SK-N-MC (cell line): ENCODE measurements around the gene LMBR1L.

Experiments used
- EZH2 ChIP-seq: fragments of 200-600 bp; sonication (generic); IDR thresholded peaks from one replicate; pipeline ENCODE4 v1.6.1; 2017; ENCODE audit warnings: antibody characterized with exemption
- POLR2AphosphoS5 ChIP-seq: IDR thresholded peaks from 2 replicates; pipeline ENCODE4 v1.6.1; 2012; ENCODE audit warnings: mild to moderate bottlenecking, low read depth, low read length, borderline replicate concordance

GRCh38 chr12:49088150-49088931, 22.3 kb downstream of the LMBR1L start:
- TF ChIP-seq POLR2AphosphoS5 (no peak), EZH2 (no peak)
